Measurements from ENCODE around the gene PPIP5K1. TPM values are rescaled to one million over a fixed set of nuclear protein-coding genes. Genes with fewer than 3 reads are reported as not detected.
A peak's percentile ranks its signal among the peaks of the same experiment; 100 is the strongest.

Gene PPIP5K1
- total RNA-seq, 2 donors from 2014 or later: 43.5 to 61.2 TPM

DNA sequence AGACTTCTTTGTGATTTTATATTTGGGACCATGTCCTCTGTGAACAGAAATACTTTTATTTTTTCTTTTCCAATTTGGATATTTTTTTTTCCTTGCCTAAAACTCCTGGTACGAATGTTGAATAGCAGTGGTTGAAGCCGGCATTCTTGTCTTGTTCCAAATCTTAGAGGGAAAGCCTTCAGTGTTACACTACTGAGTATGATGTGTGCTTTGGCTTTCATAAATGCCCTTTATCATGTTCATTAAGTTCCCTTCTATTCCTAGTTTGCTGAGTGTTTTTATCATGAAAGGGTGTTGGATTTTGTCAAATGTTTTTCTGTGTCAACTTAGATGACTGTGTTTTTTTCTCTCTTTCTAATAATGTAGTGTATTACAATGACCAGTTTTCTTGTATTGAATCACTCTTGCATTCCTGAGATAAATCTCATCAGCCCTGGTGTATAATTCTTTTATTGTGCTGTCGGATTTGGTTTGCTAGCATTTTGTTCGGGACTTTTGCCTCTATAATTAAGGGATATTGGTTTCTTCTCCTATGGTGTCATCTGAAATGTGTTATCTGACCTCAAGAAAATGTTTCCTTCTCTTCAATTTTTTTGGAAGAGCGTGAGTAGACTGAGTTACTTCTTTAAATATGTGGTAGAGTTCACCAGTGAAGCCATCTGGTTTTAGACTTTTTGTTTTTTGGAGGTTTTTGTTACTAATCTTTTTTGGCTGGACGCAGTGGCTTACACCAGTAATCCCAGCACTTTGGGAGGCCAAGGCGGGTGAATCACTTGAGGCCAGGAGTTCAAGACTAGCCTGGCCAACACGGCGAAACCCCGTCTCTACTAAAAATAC lies 39.3 kb downstream of the PPIP5K1 start:
- peak overlapping the region; percentile 2 to 38 for H3K27ac ChIP-seq
- H3K4me1 ChIP-seq (ENCODE audit: control insufficient read depth in 1 of 2, low read depth in 2 of 2): no peaks in the 10 kb centered on the region
- ATAC-seq (ENCODE audit: insufficient number of reproducible peaks, low FRiP score, low read depth): no peak
- no peaks in the 10 kb centered on the region for H3K9me3 ChIP-seq
- no peaks in the 10 kb centered on the region for H3K36me3 ChIP-seq
- TF ChIP-seq, protein P1, sequence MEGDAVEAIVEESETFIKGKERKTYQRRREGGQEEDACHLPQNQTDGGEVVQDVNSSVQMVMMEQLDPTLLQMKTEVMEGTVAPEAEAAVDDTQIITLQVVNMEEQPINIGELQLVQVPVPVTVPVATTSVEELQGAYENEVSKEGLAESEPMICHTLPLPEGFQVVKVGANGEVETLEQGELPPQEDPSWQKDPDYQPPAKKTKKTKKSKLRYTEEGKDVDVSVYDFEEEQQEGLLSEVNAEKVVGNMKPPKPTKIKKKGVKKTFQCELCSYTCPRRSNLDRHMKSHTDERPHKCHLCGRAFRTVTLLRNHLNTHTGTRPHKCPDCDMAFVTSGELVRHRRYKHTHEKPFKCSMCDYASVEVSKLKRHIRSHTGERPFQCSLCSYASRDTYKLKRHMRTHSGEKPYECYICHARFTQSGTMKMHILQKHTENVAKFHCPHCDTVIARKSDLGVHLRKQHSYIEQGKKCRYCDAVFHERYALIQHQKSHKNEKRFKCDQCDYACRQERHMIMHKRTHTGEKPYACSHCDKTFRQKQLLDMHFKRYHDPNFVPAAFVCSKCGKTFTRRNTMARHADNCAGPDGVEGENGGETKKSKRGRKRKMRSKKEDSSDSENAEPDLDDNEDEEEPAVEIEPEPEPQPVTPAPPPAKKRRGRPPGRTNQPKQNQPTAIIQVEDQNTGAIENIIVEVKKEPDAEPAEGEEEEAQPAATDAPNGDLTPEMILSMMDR (IDR thresholded peaks at IDR 0.05): no peak
- H3K4me3 ChIP-seq: no peak overlapping the region
- DNase-seq (ENCODE audit: low spot score): no peak
- no peaks in the 10 kb centered on the region for H3K27me3 ChIP-seq (replicated peaks; ENCODE audit: insufficient read depth)

DNA sequence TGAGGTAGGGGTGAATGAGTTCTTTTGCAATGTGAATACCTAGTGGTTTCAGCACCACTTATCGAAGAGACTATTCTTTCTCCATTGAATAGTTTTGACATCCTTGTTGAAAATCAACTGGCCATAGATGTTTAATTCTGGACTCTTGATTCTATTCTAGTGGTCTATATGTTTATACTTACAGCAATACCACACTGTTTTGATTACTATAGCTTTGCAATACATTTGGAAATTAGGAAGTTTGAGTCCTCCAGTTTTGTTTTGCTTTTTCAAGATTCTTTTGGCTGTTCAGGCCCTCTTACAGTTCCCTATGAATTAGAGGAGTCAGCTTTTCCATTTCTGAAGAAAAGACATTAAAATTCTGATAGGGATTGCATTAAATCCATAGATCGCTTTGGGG lies 42.5 kb downstream of the PPIP5K1 start:
- ATAC-seq (ENCODE audit: insufficient number of reproducible peaks, low FRiP score, low read depth): no peak
- TF ChIP-seq, protein P1 (IDR thresholded peaks at IDR 0.05): no peak
- no peaks in the 10 kb centered on the region for H3K27me3 ChIP-seq (replicated peaks; ENCODE audit: insufficient read depth)

DNA sequence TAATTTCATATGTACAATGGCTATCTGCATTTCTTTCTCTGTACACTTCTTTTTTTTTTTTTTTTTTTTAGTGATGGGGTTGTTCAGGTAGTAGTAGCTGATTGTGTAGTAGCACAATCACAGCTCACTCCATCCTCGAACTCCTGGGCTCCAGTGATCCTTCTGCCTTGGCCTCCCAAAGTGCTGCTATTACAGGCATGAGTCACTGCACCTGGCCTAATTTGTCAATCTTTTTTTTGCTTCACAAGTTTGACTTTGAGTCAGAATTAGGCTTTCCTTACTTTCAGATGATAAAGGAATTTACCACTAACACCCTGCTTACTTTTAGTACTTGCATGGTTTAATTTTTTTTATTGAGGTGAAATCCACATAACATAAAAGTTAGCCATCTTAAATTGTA lies 44.6 kb downstream of the PPIP5K1 start:
- Histone ChIP-seq H3K4me1 (ENCODE audit: control insufficient read depth in 1 of 2, low read depth in 2 of 2) (no peaks in the 10 kb centered on the region), H3K4me3 (no peak overlapping the region), H3K9me3 (no peaks in the 10 kb centered on the region), H3K27ac (no peak overlapping the region), H3K36me3 (no peaks in the 10 kb centered on the region), H3K27me3 (replicated peaks; ENCODE audit: insufficient read depth) (no peaks in the 10 kb centered on the region)
- TF ChIP-seq, protein P1 (IDR thresholded peaks at IDR 0.05): no peak
- no peak for DNase-seq (ENCODE audit: low spot score)
- ATAC-seq (ENCODE audit: insufficient number of reproducible peaks, low FRiP score, low read depth): no peak

More for the DNA sequence above, 42.5 kb downstream of the PPIP5K1 start:
- no peak for DNase-seq (ENCODE audit: low spot score)
- no peaks in the 10 kb centered on the region for H3K4me1 ChIP-seq (ENCODE audit: control insufficient read depth in 1 of 2, low read depth in 2 of 2)
- H3K27ac ChIP-seq: no peak overlapping the region
- no peak overlapping the region for H3K4me3 ChIP-seq
- no peaks in the 10 kb centered on the region for H3K36me3 ChIP-seq
- no peaks in the 10 kb centered on the region for H3K9me3 ChIP-seq

DNA sequence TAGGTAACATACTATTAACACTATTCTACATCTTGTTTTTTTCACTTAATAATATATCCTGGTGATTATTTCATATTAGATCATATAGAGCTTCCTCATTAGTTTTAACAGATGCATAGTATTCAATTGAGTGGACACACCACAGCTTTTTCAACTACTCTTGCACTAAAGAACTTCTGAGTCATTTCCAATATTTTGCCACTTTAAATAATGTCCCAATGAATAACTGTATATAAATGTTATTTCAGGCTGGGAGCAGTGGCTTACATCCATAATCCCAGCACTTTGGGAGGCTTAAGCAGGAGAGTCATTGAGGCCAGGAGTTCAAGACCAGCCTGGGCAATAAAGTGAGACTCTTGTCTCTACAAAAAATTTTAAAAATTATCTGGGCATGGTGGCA lies 45.7 kb downstream of the PPIP5K1 start:
- H3K27ac ChIP-seq: no peak overlapping the region
- no peak overlapping the region for H3K4me3 ChIP-seq
- H3K27me3 ChIP-seq (replicated peaks; ENCODE audit: insufficient read depth): no peaks in the 10 kb centered on the region
- no peaks in the 10 kb centered on the region for H3K36me3 ChIP-seq
- TF ChIP-seq, protein P1 (IDR thresholded peaks at IDR 0.05): no peak
- DNase-seq (ENCODE audit: low spot score): no peak
- H3K9me3 ChIP-seq: no peaks in the 10 kb centered on the region
- no peaks in the 10 kb centered on the region for H3K4me1 ChIP-seq (ENCODE audit: control insufficient read depth in 1 of 2, low read depth in 2 of 2)
- no peak for ATAC-seq (ENCODE audit: insufficient number of reproducible peaks, low FRiP score, low read depth)

DNA sequence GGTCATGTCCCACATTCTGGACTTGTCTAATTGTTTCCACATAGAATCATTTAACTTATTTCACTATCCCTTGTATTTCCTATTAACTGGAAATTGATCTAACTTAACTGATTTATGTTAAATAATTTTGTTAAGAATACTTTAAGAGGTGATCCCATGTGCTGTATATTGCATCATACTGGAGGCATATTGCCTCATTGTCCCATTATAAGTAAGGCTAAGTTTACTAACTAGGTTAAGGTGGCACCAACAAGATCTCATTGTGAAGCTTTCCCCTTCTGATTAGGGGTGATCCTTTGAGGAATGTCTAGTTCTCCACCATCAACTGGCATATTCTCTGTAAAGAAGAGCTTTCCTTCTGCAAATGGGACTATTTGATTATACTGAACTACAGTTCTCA lies 48.2 kb downstream of the PPIP5K1 start:
- no peak for DNase-seq (ENCODE audit: low spot score)

More for the DNA sequence above, 48.2 kb downstream of the PPIP5K1 start:
- ATAC-seq (ENCODE audit: insufficient number of reproducible peaks, low FRiP score, low read depth): no peak
- Histone ChIP-seq H3K27ac (no peak overlapping the region), H3K36me3 (no peaks in the 10 kb centered on the region), H3K27me3 (replicated peaks; ENCODE audit: insufficient read depth) (no peaks in the 10 kb centered on the region), H3K4me1 (ENCODE audit: control insufficient read depth in 1 of 2, low read depth in 2 of 2) (no peaks in the 10 kb centered on the region), H3K4me3 (no peak overlapping the region), H3K9me3 (no peaks in the 10 kb centered on the region)
- TF ChIP-seq, protein P1 (IDR thresholded peaks at IDR 0.05): no peak
